ENCODE data around the gene WAC.
A peak's percentile ranks its signal among the peaks of the same experiment; 100 is the strongest.
"Not testable (repeated sequence)": the region's sequence is repeated elsewhere in the genome, so short reads cannot be mapped to it uniquely, and the experiment has no call there.

Gene WAC, protein sequence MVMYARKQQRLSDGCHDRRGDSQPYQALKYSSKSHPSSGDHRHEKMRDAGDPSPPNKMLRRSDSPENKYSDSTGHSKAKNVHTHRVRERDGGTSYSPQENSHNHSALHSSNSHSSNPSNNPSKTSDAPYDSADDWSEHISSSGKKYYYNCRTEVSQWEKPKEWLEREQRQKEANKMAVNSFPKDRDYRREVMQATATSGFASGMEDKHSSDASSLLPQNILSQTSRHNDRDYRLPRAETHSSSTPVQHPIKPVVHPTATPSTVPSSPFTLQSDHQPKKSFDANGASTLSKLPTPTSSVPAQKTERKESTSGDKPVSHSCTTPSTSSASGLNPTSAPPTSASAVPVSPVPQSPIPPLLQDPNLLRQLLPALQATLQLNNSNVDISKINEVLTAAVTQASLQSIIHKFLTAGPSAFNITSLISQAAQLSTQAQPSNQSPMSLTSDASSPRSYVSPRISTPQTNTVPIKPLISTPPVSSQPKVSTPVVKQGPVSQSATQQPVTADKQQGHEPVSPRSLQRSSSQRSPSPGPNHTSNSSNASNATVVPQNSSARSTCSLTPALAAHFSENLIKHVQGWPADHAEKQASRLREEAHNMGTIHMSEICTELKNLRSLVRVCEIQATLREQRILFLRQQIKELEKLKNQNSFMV

GRCh38 chr10:28532337-28533185, at the start of gene WAC:
Gene WAC, plus strand, starts transcription at chr10:28533118. Its CDS starts 462 bp downstream, at chr10:28533580.
- peak within 1 kb of the TSS; percentile 73 to 98 (median 97) for H3K9ac ChIP-seq (ENCODE audit: low read length in 5 of 5)
- H3K4me3 ChIP-seq (ENCODE audit: low read depth in 1 of 5, low read length in 5 of 5) = peak within 1 kb of the TSS; percentile 78 to 95 (median 91)
- peaks cover 2 to 39% (median 32%) of the 10 kb centered on the region in 5 donors for H3K4me1 ChIP-seq (ENCODE audit: control insufficient read depth in 5 of 5, insufficient read depth in 5 of 5, low read length in 5 of 5)

GRCh38 chr10:28489206-28489605, 43.7 kb upstream of the WAC start:
- Histone ChIP-seq H3K4me3 (ENCODE audit: low read depth in 1 of 5, low read length in 5 of 5) (no peak overlapping the region), H3K27ac (ENCODE audit: low read depth, low read length) (no peak overlapping the region), H3K36me3 (ENCODE audit: control insufficient read depth in 5 of 5, insufficient read depth in 5 of 5, low read length in 5 of 5) (no peaks in the 10 kb centered on the region), H3K4me1 (ENCODE audit: control insufficient read depth in 5 of 5, insufficient read depth in 5 of 5, low read length in 5 of 5) (peaks cover 0 to 18% (median 3%) of the 10 kb centered on the region in 5 donors), H3K27me3 (ENCODE audit: control insufficient read depth in 5 of 5, insufficient read depth in 4 of 5, low read length in 5 of 5) (no peaks in the 10 kb centered on the region), H3K9ac (ENCODE audit: low read length in 5 of 5) (no peak overlapping the region), H3K9me3 (ENCODE audit: control insufficient read depth in 5 of 5, low read length in 5 of 5) (no peaks in the 10 kb centered on the region)

More at GRCh38 chr10:28532337-28533185, at the start of gene WAC:
- peak within 1 kb of the TSS; percentile 98 for H3K27ac ChIP-seq (ENCODE audit: low read depth, low read length)
- no peaks in the 10 kb centered on the region for H3K27me3 ChIP-seq (ENCODE audit: control insufficient read depth in 5 of 5, insufficient read depth in 4 of 5, low read length in 5 of 5)
- peaks cover 15 to 22% (median 20%) of the 10 kb centered on the region in 5 donors for H3K36me3 ChIP-seq (ENCODE audit: control insufficient read depth in 5 of 5, insufficient read depth in 5 of 5, low read length in 5 of 5)
- H3K9me3 ChIP-seq (ENCODE audit: control insufficient read depth in 5 of 5, low read length in 5 of 5) = no peaks in the 10 kb centered on the region

GRCh38 chr10:28490256-28490865, 42.6 kb upstream of the WAC start:
- H3K36me3 ChIP-seq (ENCODE audit: control insufficient read depth in 5 of 5, insufficient read depth in 5 of 5, low read length in 5 of 5) = not testable (repeated sequence)
- H3K4me1 ChIP-seq (ENCODE audit: control insufficient read depth in 5 of 5, insufficient read depth in 5 of 5, low read length in 5 of 5) = peaks cover 0 to 18% (median 3%) of the 10 kb centered on the region in 5 donors

DNA sequence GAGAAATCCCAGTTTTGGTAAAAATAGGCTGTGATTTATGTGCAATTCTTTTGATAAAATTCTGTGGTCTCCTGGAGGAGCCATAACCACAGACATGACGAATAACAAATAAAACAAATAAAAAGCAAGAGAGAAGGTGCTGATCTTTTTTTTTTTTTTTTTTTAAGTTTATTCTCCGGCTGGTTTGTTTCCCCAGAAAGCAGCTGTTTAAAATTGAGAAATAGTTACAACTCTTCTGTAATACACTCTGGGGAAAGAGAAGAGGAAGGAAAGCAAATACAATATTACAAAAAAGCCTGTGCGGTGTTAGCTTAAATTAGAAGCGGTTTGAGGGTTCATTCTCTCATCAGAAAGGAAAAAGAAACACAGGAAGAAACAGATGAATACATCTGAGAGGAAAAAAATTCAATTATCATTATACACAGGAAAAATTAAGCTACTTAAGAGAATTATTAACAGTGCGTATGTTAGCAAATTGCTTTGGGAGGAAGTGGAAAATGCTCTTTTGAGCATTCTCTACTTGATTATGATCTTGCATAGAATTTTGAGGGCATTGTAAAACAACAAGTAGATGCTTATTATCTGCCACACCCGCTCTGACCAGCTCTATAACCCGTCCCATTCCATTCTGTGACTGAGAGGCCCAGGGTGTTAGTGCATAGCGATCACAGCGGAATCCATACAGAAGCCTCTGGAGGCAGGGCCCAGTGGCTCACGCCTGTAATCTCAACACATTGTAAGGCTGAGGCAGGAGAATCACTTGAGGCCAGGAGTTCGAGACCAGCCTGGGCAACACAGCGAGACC, 40.6 kb upstream of the WAC start:
- H3K27me3 ChIP-seq (ENCODE audit: control insufficient read depth in 5 of 5, insufficient read depth in 4 of 5, low read length in 5 of 5) = no peaks in the 10 kb centered on the region
- no peak overlapping the region for H3K27ac ChIP-seq (ENCODE audit: low read depth, low read length)
- peaks cover 0 to 22% (median 3%) of the 10 kb centered on the region in 5 donors for H3K4me1 ChIP-seq (ENCODE audit: control insufficient read depth in 5 of 5, insufficient read depth in 5 of 5, low read length in 5 of 5)
- peak overlapping the region in 1 of 5 donors; percentile 39 for H3K9ac ChIP-seq (ENCODE audit: low read length in 5 of 5)
- H3K9me3 ChIP-seq (ENCODE audit: control insufficient read depth in 5 of 5, low read length in 5 of 5) = no peaks in the 10 kb centered on the region
- H3K4me3 ChIP-seq (ENCODE audit: low read depth in 1 of 5, low read length in 5 of 5) = peak overlapping the region in 1 of 5 donors; percentile 40
- no peaks in the 10 kb centered on the region for H3K36me3 ChIP-seq (ENCODE audit: control insufficient read depth in 5 of 5, insufficient read depth in 5 of 5, low read length in 5 of 5)

More at GRCh38 chr10:28490256-28490865, 42.6 kb upstream of the WAC start:
- H3K27ac ChIP-seq (ENCODE audit: low read depth, low read length); H3K9me3 ChIP-seq (ENCODE audit: control insufficient read depth in 5 of 5, low read length in 5 of 5); H3K9ac ChIP-seq (ENCODE audit: low read length in 5 of 5); H3K4me3 ChIP-seq (ENCODE audit: low read depth in 1 of 5, low read length in 5 of 5); H3K27me3 ChIP-seq (ENCODE audit: control insufficient read depth in 5 of 5, insufficient read depth in 4 of 5, low read length in 5 of 5): not testable (repeated sequence)

DNA sequence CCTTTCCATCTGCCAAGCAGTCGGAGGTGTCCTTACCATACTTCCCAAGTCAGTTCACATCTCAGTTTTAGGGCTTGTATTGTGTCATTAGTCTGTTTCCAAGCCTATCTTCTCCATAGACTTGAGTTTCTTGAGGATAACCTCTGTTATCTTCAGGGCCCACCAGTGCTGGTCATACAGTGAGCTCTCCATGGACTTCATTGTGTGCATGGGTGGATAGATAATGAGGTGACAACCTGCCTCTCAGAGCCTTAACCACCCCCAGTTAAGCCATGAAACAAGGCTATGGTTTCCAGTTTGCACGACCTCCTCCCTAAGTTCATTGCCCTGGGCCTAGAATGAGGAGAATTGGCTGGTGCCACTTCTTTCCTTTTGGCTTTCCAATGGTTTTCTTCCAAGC, 38.5 kb upstream of the WAC start:
- Histone ChIP-seq H3K27me3 (ENCODE audit: control insufficient read depth in 5 of 5, insufficient read depth in 4 of 5, low read length in 5 of 5) (no peaks in the 10 kb centered on the region), H3K9ac (ENCODE audit: low read length in 5 of 5) (no peak overlapping the region), H3K27ac (ENCODE audit: low read depth, low read length) (no peak overlapping the region), H3K4me3 (ENCODE audit: low read depth in 1 of 5, low read length in 5 of 5) (no peak overlapping the region), H3K4me1 (ENCODE audit: control insufficient read depth in 5 of 5, insufficient read depth in 5 of 5, low read length in 5 of 5) (peaks cover 0 to 22% (median 3%) of the 10 kb centered on the region in 5 donors), H3K36me3 (ENCODE audit: control insufficient read depth in 5 of 5, insufficient read depth in 5 of 5, low read length in 5 of 5) (no peaks in the 10 kb centered on the region), H3K9me3 (ENCODE audit: control insufficient read depth in 5 of 5, low read length in 5 of 5) (no peaks in the 10 kb centered on the region)

DNA sequence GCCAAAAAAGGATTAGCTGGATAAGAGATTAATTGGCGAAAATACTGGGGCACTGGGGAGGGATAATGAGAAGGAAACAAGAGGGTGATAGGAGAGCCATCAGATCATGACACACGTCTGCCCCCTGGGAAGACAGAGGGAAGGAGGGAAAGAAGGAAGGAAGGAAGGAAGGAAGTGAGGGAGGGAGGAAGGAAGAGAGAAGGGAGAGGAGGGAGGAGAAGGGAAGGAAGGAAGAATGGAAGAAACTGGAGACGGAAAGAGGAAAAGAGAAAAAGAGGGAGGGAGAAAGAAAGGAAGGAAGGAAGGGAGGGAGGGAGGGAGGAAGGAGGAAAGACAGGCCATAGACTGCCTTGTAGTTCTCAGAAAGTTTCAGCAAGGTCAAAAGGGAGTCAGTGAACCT, 37.8 kb upstream of the WAC start:
- no peak overlapping the region for H3K4me3 ChIP-seq (ENCODE audit: low read depth in 1 of 5, low read length in 5 of 5)

GRCh38 chr10:28496017-28496416, 36.9 kb upstream of the WAC start:
- Histone ChIP-seq H3K4me3 (ENCODE audit: low read depth in 1 of 5, low read length in 5 of 5) (no peak overlapping the region), H3K36me3 (ENCODE audit: control insufficient read depth in 5 of 5, insufficient read depth in 5 of 5, low read length in 5 of 5) (no peaks in the 10 kb centered on the region), H3K9me3 (ENCODE audit: control insufficient read depth in 5 of 5, low read length in 5 of 5) (no peaks in the 10 kb centered on the region), H3K4me1 (ENCODE audit: control insufficient read depth in 5 of 5, insufficient read depth in 5 of 5, low read length in 5 of 5) (peaks cover 0 to 19% (median 3%) of the 10 kb centered on the region in 5 donors), H3K9ac (ENCODE audit: low read length in 5 of 5) (no peak overlapping the region), H3K27ac (ENCODE audit: low read depth, low read length) (no peak overlapping the region), H3K27me3 (ENCODE audit: control insufficient read depth in 5 of 5, insufficient read depth in 4 of 5, low read length in 5 of 5) (no peaks in the 10 kb centered on the region)

More for the DNA sequence above, 37.8 kb upstream of the WAC start:
- Histone ChIP-seq H3K27me3 (ENCODE audit: control insufficient read depth in 5 of 5, insufficient read depth in 4 of 5, low read length in 5 of 5) (no peaks in the 10 kb centered on the region), H3K36me3 (ENCODE audit: control insufficient read depth in 5 of 5, insufficient read depth in 5 of 5, low read length in 5 of 5) (no peaks in the 10 kb centered on the region), H3K9me3 (ENCODE audit: control insufficient read depth in 5 of 5, low read length in 5 of 5) (no peaks in the 10 kb centered on the region), H3K27ac (ENCODE audit: low read depth, low read length) (no peak overlapping the region), H3K4me1 (ENCODE audit: control insufficient read depth in 5 of 5, insufficient read depth in 5 of 5, low read length in 5 of 5) (peaks cover 0 to 22% (median 3%) of the 10 kb centered on the region in 5 donors), H3K9ac (ENCODE audit: low read length in 5 of 5) (no peak overlapping the region)

GRCh38 chr10:28496481-28496961, 36.4 kb upstream of the WAC start:
- Histone ChIP-seq H3K36me3 (ENCODE audit: control insufficient read depth in 5 of 5, insufficient read depth in 5 of 5, low read length in 5 of 5) (no peaks in the 10 kb centered on the region), H3K27me3 (ENCODE audit: control insufficient read depth in 5 of 5, insufficient read depth in 4 of 5, low read length in 5 of 5) (no peaks in the 10 kb centered on the region), H3K9me3 (ENCODE audit: control insufficient read depth in 5 of 5, low read length in 5 of 5) (no peaks in the 10 kb centered on the region), H3K27ac (ENCODE audit: low read depth, low read length) (no peak overlapping the region), H3K4me3 (ENCODE audit: low read depth in 1 of 5, low read length in 5 of 5) (no peak overlapping the region), H3K9ac (ENCODE audit: low read length in 5 of 5) (no peak overlapping the region), H3K4me1 (ENCODE audit: control insufficient read depth in 5 of 5, insufficient read depth in 5 of 5, low read length in 5 of 5) (peaks cover 0 to 15% (median 3%) of the 10 kb centered on the region in 5 donors)
